H1 (cell line): Measurements from ENCODE around the gene RFNG. TPM values are rescaled to one million over a fixed set of nuclear protein-coding genes. Genes with fewer than 3 reads are reported as not detected.

Experiments used
- ASH2L ChIP-seq: fragments of 200-600, 300-600 bp; sonication (generic); IDR thresholded peaks from one replicate; pipeline ENCODE4 v1.7.1; 2017; ENCODE audit warnings: low read length
- CEBPB ChIP-seq: IDR thresholded peaks from 2 replicates; pipeline ENCODE4 v1.6.1; 2012; ENCODE audit warnings: low read depth, low read length
- CHD1 ChIP-seq: IDR thresholded peaks from 2 replicates; pipeline ENCODE4 v1.6.1; 2012; ENCODE audit warnings: low read depth, low read length, improper control_type of control experiment
- CHD7 ChIP-seq: fragments of 300-600 bp; sonication (generic); IDR thresholded peaks from 2 replicates; pipeline ENCODE4 v1.7.1; 2012; ENCODE audit warnings: low read length, moderate library complexity, mild to moderate bottlenecking, inconsistent platforms; ENCODE audit not compliant: insufficient replicate concordance
- MAX ChIP-seq: IDR thresholded peaks from 2 replicates; pipeline ENCODE4 v1.6.1; 2012; ENCODE audit warnings: inconsistent platforms
- polyA plus RNA-seq, 7 experiments: library from polyadenylated mRNA; depleted of rRNA in 3 of 7; stranded (reverse) in 5 of 7; unstranded in 2 of 7; fragments of >200 nt in 5 of 7; fragments of 200-250 nt in 2 of 7; gene quantifications; 1 replicate in 5 of 7; 2 replicates in 1 of 7; 4 replicates in 1 of 7; pipeline versions ENCODE4 v1.2.1 to v1.2.3, GENCODE V29; 2011 to 2013; ENCODE audit warnings: missing spikeins in 2 of 7, mixed read lengths in 2 of 7
- total RNA-seq: library from RNA; stranded (reverse); fragmentation: NEBNext Ultra II Directional; extraction: Animal tissue kit (Norgen Biotek cat#: 25700); gene quantifications from 2 replicates; pipeline ENCODE4 v1.2.1, GENCODE V29; 2021

RFNG gene
- total and polyA plus RNA-seq, 2 of the 8 experiments (the other 6 are each of a cell fraction or from before 2014, with no cell fraction given) = 26.7 to 28.4 TPM

DNA sequence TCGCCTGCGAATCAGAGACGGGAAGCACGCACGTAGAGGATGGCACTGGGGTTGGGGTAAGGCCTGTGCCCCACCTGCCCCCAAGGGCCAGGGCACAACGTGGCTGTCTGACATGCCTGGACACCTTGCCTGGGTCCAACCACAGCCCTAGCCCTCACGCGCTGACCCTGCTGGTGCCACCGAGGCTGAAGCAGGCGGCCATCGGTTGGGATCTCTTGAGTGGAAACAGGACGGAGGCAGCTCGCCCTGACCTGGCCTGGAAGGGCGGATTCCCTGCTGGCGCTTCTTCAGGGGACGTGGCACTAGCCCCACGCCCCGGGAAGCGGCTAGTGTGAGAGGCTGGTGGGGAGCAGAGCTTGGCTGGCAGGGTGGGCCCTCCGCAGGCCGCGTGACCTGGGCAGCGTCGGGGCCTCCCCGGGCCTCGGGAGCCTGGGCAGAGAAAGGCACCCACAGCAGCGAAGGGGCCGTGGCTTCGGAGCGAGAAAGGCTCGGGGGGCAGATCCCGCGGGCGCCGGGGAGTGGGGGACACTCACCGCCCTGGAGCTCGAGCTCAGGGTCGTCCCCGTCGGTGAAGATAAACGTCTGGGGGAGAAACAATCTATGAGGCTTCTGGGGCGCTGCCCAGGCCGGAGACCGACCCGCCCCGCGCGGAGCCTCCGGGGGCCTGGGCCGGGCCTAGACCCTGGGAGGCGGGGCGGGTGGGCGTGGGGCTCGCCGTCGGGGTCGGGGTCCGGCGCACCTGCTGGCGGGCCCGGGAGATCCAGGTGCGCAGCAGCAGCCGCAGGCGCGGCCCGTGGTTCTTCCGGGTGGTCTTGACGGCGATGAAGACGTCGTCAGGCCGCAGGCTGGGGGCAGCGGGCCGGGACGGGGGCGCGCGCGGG is 610 bp downstream of the RFNG start (continued):
- TF ChIP-seq CHD7 (no peak), MAX (no peak), ASH2L (no peak), CHD1 (no peak), CEBPB (no peak)
